ENCODE results near the gene LIX1.

The LIX1 gene

GRCh38 chr5:97115932-97116331, 26.5 kb downstream of the LIX1 start:
- no peak for DNase-seq (ENCODE audit: low spot score)
- in situ Hi-C loops (cut with MboI; ENCODE audit: low sequenced_read_pairs, unreplicated experiment), result no loop called here
- no peak for TF ChIP-seq CTCF (IDR thresholded peaks at IDR 0.05; ENCODE audit: borderline replicate concordance, control extremely low read depth, extremely low read depth, insufficient read depth, missing control alignments)

GRCh38 chr5:97112230-97112629, 30.2 kb downstream of the LIX1 start:
- no peak for TF ChIP-seq CTCF (IDR thresholded peaks at IDR 0.05; ENCODE audit: borderline replicate concordance, control extremely low read depth, extremely low read depth, insufficient read depth, missing control alignments)
- DNase-seq (ENCODE audit: low spot score), result no peak
- in situ Hi-C loops (cut with MboI; ENCODE audit: low sequenced_read_pairs, unreplicated experiment), result no loop called here

GRCh38 chr5:97111616-97112015, 30.8 kb downstream of the LIX1 start:
- in situ Hi-C loops (cut with MboI; ENCODE audit: low sequenced_read_pairs, unreplicated experiment), result no loop called here
- TF ChIP-seq CTCF (IDR thresholded peaks at IDR 0.05; ENCODE audit: borderline replicate concordance, control extremely low read depth, extremely low read depth, insufficient read depth, missing control alignments), result no peak
- DNase-seq (ENCODE audit: low spot score), result no peak

GRCh38 chr5:97111004-97111403, 31.4 kb downstream of the LIX1 start:
- in situ Hi-C loops (cut with MboI; ENCODE audit: low sequenced_read_pairs, unreplicated experiment), result no loop called here
- no peak for TF ChIP-seq CTCF (IDR thresholded peaks at IDR 0.05; ENCODE audit: borderline replicate concordance, control extremely low read depth, extremely low read depth, insufficient read depth, missing control alignments)
- DNase-seq (ENCODE audit: low spot score), result no peak

GRCh38 chr5:97107318-97107717, 35.1 kb downstream of the LIX1 start:
- no peak for DNase-seq (ENCODE audit: low spot score)
- in situ Hi-C loops (cut with MboI; ENCODE audit: low sequenced_read_pairs, unreplicated experiment), result no loop called here
- no peak for TF ChIP-seq CTCF (IDR thresholded peaks at IDR 0.05; ENCODE audit: borderline replicate concordance, control extremely low read depth, extremely low read depth, insufficient read depth, missing control alignments)

- in situ Hi-C loops (cut with MboI; ENCODE audit: low sequenced_read_pairs, unreplicated experiment), result no loop called here
- no peak for TF ChIP-seq CTCF (IDR thresholded peaks at IDR 0.05; ENCODE audit: borderline replicate concordance, control extremely low read depth, extremely low read depth, insufficient read depth, missing control alignments)
- no peak for DNase-seq (ENCODE audit: low spot score)
Measured at GRCh38 chr5:97106216-97106581, 36.2 kb downstream of the LIX1 start.
